GM23338 (cell line): ENCODE measurements around the gene PIK3R5. TPM values are rescaled to one million over a fixed set of nuclear protein-coding genes. Genes with fewer than 3 reads are reported as not detected.

ENCODE experiments used
- ATAC-seq: fragments of 200-7000 bp; cut with Tn5 transposase; 3 replicates; pipeline ENCODE4 v1.9.1; 2020
- DNase-seq: peaks from one replicate; pipeline ENCODE4 v3.0.0-alpha.2; 2015; ENCODE audit warnings: low spot score
- H2AFZ ChIP-seq: fragments of 200-600 bp; sonication (generic); 2 replicates; pipeline ENCODE4 v1.8.0; 2016; ENCODE audit warnings: antibody characterized with exemption, mild to moderate bottlenecking, moderate library complexity
- H3F3A ChIP-seq: fragments of 200-600 bp; sonication (generic); replicated peaks from 2 replicates; pipeline ENCODE4 v1.8.0; 2017; ENCODE audit warnings: antibody characterized with exemption, mixed run types, low read depth
- H3K27ac ChIP-seq: fragments of 200-600 bp; sonication (generic); 2 replicates; pipeline ENCODE4 v1.6.1; 2016; ENCODE audit warnings: low read depth
- H3K27me3 ChIP-seq: fragments of 200-600 bp; sonication (generic); 2 replicates; pipeline ENCODE4 v1.8.0; 2016; ENCODE audit warnings: mild to moderate bottlenecking, mixed run types, moderate library complexity; ENCODE audit not compliant: insufficient read depth
- H3K36me3 ChIP-seq: fragments of 200-600 bp; sonication (generic); 2 replicates; pipeline ENCODE4 v1.8.0; 2016; ENCODE audit warnings: mild to moderate bottlenecking; ENCODE audit not compliant: insufficient read depth
- H3K4me1 ChIP-seq: fragments of 200-600 bp; sonication (generic); 2 replicates; pipeline ENCODE4 v1.8.0; 2016; ENCODE audit warnings: mild to moderate bottlenecking, moderate library complexity; ENCODE audit not compliant: insufficient read depth
- H3K4me2 ChIP-seq: fragments of 200-600 bp; sonication (generic); 2 replicates; pipeline ENCODE4 v1.7.1; 2017; ENCODE audit warnings: mixed run types
- H3K4me3 ChIP-seq: fragments of 200-600 bp; sonication (generic); 2 replicates; pipeline ENCODE4 v1.6.1; 2016; ENCODE audit warnings: mixed run types
- H3K79me2 ChIP-seq: fragments of 200-600 bp; sonication (generic); replicated peaks from 2 replicates; pipeline ENCODE4 v1.8.0; 2017; ENCODE audit warnings: mild to moderate bottlenecking; ENCODE audit not compliant: insufficient read depth
- H3K9me2 ChIP-seq: fragments of 200-600 bp; sonication (generic); 2 replicates; pipeline ENCODE4 v1.8.0; 2017; ENCODE audit not compliant: insufficient read depth
- H4K20me1 ChIP-seq: fragments of 200-600 bp; sonication (generic); replicated peaks from 2 replicates; pipeline ENCODE4 v1.8.0; 2017; ENCODE audit warnings: mild to moderate bottlenecking; ENCODE audit not compliant: insufficient read depth
- H3K27ac Mint-ChIP-seq: 2 replicates; pipeline ENCODE4 v1.8.0; 2020; ENCODE audit warnings: inconsistent platforms, mild to moderate bottlenecking, moderate library complexity, mixed read lengths
- H3K27me3 Mint-ChIP-seq: 3 replicates; pipeline ENCODE4 v1.8.0; 2022; ENCODE audit warnings: low read depth, mild to moderate bottlenecking, moderate library complexity, mixed read lengths, inconsistent platforms; ENCODE audit not compliant: insufficient read depth, poor library complexity
- H3K36me3 Mint-ChIP-seq: 3 replicates; pipeline ENCODE4 v1.8.0; 2021; ENCODE audit warnings: low read depth, mild to moderate bottlenecking, inconsistent platforms, moderate library complexity, mixed read lengths
- H3K4me1 Mint-ChIP-seq: 3 replicates; pipeline ENCODE4 v1.8.0; 2020; ENCODE audit warnings: mild to moderate bottlenecking, inconsistent platforms, mixed read lengths
- H3K4me3 Mint-ChIP-seq: 3 replicates; pipeline ENCODE4 v1.8.0; 2021; ENCODE audit warnings: moderate library complexity, mild to moderate bottlenecking, inconsistent platforms, mixed read lengths
- H3K9me3 Mint-ChIP-seq: 3 replicates; pipeline ENCODE4 v1.8.0; 2020; ENCODE audit warnings: moderate library complexity, mild to moderate bottlenecking, inconsistent platforms, mixed read lengths
- CREB1 ChIP-seq: fragments of 250-450 bp; sonication (Bioruptor Pico); IDR thresholded peaks from 2 replicates; pipeline ENCODE4 v1.5.0; 2020; ENCODE audit warnings: low read depth, mild to moderate bottlenecking, moderate library complexity
- JUNB ChIP-seq: IDR thresholded peaks from one replicate; pipeline ENCODE4 v1.6.1; 2016; ENCODE audit warnings: antibody characterized with exemption; ENCODE audit not compliant: unreplicated experiment
- NANOG ChIP-seq: IDR thresholded peaks from 2 replicates; pipeline ENCODE4 v1.6.1; 2016; ENCODE audit warnings: antibody characterized with exemption, borderline replicate concordance
- ZNF114 ChIP-seq: fragments of 250-450 bp; sonication (Bioruptor Pico); IDR thresholded peaks from 2 replicates; pipeline ENCODE4 v1.5.0; 2020; ENCODE audit warnings: mild to moderate bottlenecking, moderate library complexity
- polyA plus RNA-seq: library from polyadenylated mRNA; unstranded; fragments of >200 nt; fragmentation: Nextera tagmentation; extraction: Ambion mirVana; gene quantifications from 2 replicates; pipeline ENCODE4 v1.2.1, GENCODE V29; 2016
- total RNA-seq: library from RNA; depleted of rRNA; stranded (reverse); fragments of >200 nt; shearing (Covaris generic); gene quantifications from 2 replicates; pipeline ENCODE4 v1.2.3, GENCODE V29; 2014
- TF ChIP-seq, protein P1 (sequence below): IDR thresholded peaks from one replicate; pipeline ENCODE4 v1.6.1; 2018; ENCODE audit warnings: antibody characterized with exemption; ENCODE audit not compliant: unreplicated experiment
- TF ChIP-seq, protein P2 (sequence below), 2 experiments: fragments of 200-600 bp in 1 of 2; sonication (generic) in 1 of 2; conservative IDR thresholded peaks; 2 replicates each; pipeline versions ENCODE4 v1.5.1 to v1.6.1; 2016 to 2017; ENCODE audit warnings: antibody characterized with exemption in 2 of 2, low read depth in 2 of 2, mild to moderate bottlenecking in 2 of 2, moderate library complexity in 1 of 2
- TF ChIP-seq, protein P3 (sequence below): IDR thresholded peaks from 2 replicates; pipeline ENCODE4 v1.6.1; 2016; ENCODE audit warnings: antibody characterized with exemption

PIK3R5 gene
- total and polyA plus RNA-seq, 2 experiments from 2014 or later, result 1.7 to 9.4 TPM

DNA sequence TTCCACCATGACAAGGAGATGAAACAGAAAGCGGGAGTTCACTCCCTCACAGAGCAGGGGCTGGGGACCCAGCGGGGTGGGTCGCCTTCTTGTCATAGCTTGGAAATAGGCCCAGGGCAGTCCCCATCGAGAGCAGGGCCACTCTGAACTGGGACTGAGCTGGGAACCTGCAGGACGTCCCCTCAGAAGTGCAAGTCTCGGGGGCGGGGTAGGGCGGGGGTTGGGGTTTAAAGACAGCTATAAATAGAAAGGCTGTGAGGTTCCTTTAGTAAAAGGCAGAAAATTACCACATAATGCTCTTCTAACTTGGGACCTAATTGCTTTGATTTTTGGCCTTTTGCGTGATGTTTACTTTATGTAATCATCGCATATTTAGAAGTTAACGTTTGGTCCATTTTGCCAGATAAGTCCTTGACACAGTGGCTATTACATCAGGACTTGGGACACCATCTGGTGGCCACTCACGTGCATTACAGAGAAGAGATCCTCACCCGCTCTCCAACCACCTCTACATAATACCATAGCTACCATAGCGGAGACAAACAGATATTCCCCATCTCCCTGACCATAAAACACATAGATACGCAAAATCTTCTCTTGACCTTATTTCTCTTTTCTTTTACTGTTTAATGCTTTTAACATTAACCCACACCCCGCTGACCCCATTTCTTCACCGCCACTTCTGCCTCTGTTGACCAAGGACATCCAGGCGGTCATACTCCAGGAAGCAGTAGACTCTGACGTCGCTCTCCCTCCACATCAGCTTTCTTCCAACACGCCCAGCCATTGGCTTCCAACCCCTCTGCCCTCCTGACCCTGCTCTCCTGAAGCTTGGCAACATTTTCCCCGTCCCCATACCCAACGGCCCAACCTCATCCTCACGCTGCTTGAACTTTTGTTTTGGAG is 70.6 kb downstream of the PIK3R5 start:
- Histone ChIP-seq H4K20me1 (no peaks in the 10 kb centered on the region), H3K27me3 (no peaks in the 10 kb centered on the region), H3K36me3 (no peaks in the 10 kb centered on the region), H2AFZ (peak overlapping the region; percentile 99), H3K79me2 (no peaks in the 10 kb centered on the region), H3K9me2 (no peaks in the 10 kb centered on the region), H3K4me2 (peak overlapping the region; percentile 92), H3K27ac (no peak overlapping the region), H3K4me1 (peaks cover under 1% of the 10 kb centered on the region; the same call in 1 of the 2 replicates), H3K4me3 (peak overlapping the region; percentile 57), H3F3A (no peaks in the 10 kb centered on the region)
- Mint-ChIP-seq H3K27ac (no peak overlapping the region), H3K4me1 (peaks cover 29% of the 10 kb centered on the region), H3K4me3 (peak overlapping the region; percentile 69), H3K36me3 (no peaks in the 10 kb centered on the region), H3K9me3 (no peaks in the 10 kb centered on the region), H3K27me3 (peaks cover 5% of the 10 kb centered on the region)
- peak; percentile 85 for ATAC-seq
- no peak for TF ChIP-seq ZNF114 (CRISPR knock-in tag)
- TF ChIP-seq, protein P1, sequence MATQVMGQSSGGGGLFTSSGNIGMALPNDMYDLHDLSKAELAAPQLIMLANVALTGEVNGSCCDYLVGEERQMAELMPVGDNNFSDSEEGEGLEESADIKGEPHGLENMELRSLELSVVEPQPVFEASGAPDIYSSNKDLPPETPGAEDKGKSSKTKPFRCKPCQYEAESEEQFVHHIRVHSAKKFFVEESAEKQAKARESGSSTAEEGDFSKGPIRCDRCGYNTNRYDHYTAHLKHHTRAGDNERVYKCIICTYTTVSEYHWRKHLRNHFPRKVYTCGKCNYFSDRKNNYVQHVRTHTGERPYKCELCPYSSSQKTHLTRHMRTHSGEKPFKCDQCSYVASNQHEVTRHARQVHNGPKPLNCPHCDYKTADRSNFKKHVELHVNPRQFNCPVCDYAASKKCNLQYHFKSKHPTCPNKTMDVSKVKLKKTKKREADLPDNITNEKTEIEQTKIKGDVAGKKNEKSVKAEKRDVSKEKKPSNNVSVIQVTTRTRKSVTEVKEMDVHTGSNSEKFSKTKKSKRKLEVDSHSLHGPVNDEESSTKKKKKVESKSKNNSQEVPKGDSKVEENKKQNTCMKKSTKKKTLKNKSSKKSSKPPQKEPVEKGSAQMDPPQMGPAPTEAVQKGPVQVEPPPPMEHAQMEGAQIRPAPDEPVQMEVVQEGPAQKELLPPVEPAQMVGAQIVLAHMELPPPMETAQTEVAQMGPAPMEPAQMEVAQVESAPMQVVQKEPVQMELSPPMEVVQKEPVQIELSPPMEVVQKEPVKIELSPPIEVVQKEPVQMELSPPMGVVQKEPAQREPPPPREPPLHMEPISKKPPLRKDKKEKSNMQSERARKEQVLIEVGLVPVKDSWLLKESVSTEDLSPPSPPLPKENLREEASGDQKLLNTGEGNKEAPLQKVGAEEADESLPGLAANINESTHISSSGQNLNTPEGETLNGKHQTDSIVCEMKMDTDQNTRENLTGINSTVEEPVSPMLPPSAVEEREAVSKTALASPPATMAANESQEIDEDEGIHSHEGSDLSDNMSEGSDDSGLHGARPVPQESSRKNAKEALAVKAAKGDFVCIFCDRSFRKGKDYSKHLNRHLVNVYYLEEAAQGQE, result no peak
- TF ChIP-seq, protein P2, sequence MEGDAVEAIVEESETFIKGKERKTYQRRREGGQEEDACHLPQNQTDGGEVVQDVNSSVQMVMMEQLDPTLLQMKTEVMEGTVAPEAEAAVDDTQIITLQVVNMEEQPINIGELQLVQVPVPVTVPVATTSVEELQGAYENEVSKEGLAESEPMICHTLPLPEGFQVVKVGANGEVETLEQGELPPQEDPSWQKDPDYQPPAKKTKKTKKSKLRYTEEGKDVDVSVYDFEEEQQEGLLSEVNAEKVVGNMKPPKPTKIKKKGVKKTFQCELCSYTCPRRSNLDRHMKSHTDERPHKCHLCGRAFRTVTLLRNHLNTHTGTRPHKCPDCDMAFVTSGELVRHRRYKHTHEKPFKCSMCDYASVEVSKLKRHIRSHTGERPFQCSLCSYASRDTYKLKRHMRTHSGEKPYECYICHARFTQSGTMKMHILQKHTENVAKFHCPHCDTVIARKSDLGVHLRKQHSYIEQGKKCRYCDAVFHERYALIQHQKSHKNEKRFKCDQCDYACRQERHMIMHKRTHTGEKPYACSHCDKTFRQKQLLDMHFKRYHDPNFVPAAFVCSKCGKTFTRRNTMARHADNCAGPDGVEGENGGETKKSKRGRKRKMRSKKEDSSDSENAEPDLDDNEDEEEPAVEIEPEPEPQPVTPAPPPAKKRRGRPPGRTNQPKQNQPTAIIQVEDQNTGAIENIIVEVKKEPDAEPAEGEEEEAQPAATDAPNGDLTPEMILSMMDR (conservative IDR thresholded peaks at IDR 0.05; ENCODE audit: low read depth in 2 of 2), result peak; percentile 87 to 88
- DNase-seq, result peak; percentile 79

DNA sequence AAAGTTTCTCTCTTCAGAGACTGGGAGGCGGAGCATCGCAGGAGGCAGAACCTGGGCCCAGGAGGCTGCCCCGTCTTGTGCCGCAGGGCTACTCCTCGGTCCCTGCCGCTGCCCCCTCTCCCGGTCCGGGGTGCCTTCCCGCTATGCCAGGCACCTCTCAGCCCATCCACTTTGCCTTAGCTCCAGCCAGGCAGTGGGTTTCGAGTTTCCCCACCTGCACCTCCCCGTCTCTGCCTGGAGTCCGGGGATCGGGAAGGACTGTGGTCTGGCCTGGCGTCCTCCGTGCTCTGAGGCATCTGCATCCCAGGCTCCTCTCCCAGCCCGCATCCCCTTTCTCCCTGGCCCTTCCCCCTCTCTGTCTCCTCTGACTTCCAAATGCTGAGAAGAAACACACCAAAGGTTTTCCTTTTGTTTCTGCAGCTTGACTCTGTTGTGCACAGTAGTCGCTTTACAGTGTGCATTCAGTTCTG is 71.3 kb downstream of the PIK3R5 start:
- Histone ChIP-seq H3K36me3 (no peaks in the 10 kb centered on the region), H3F3A (no peaks in the 10 kb centered on the region), H3K4me3 (peak overlapping the region; percentile 57), H2AFZ (peak overlapping the region; percentile 99), H3K4me1 (no peaks in the 10 kb centered on the region; the same call in 1 of the 2 replicates), H4K20me1 (no peaks in the 10 kb centered on the region), H3K27ac (no peak overlapping the region), H3K79me2 (no peaks in the 10 kb centered on the region), H3K4me2 (peak overlapping the region; percentile 92), H3K27me3 (no peaks in the 10 kb centered on the region), H3K9me2 (no peaks in the 10 kb centered on the region)
- Mint-ChIP-seq H3K27ac (no peak overlapping the region), H3K9me3 (no peaks in the 10 kb centered on the region), H3K27me3 (peaks cover 6% of the 10 kb centered on the region), H3K36me3 (no peaks in the 10 kb centered on the region), H3K4me3 (peak overlapping the region; percentile 69), H3K4me1 (peaks cover 27% of the 10 kb centered on the region)
- ATAC-seq (peak; percentile 71), DNase-seq (peak; percentile 51)
- TF ChIP-seq CREB1 (CRISPR knock-in tag), result no peak
- no peak for TF ChIP-seq ZNF114 (CRISPR knock-in tag)
- TF ChIP-seq, protein P1, result no peak
- no peak for TF ChIP-seq JUNB
- no peak for TF ChIP-seq NANOG
- TF ChIP-seq, protein P3, sequence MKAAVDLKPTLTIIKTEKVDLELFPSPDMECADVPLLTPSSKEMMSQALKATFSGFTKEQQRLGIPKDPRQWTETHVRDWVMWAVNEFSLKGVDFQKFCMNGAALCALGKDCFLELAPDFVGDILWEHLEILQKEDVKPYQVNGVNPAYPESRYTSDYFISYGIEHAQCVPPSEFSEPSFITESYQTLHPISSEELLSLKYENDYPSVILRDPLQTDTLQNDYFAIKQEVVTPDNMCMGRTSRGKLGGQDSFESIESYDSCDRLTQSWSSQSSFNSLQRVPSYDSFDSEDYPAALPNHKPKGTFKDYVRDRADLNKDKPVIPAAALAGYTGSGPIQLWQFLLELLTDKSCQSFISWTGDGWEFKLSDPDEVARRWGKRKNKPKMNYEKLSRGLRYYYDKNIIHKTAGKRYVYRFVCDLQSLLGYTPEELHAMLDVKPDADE, result no peak
